Fibroblast of skin of abdomen (primary cell): ENCODE measurements around the gene KRTAP8-1. TPM values are rescaled to one million over a fixed set of nuclear protein-coding genes. Genes with fewer than 3 reads are reported as not detected.

Source experiments
- DNase-seq: peaks from one replicate; pipeline ENCODE4 v3.0.0-alpha.2; 2013
- polyA plus RNA-seq, 2 experiments: library from polyadenylated mRNA; unstranded; fragments of 120-200 nt; gene quantifications; one replicate each; pipeline ENCODE4 v1.2.1, GENCODE V29; 2013; ENCODE audit not compliant: insufficient read length in 2 of 2

KRTAP8-1 gene
- polyA plus RNA-seq (2013, experiment 1 of 2; ENCODE audit: insufficient read length), result not detected
- not detected for polyA plus RNA-seq (2013, experiment 2 of 2; ENCODE audit: insufficient read length)

- DNase-seq, result no peak
Observed at GRCh38 chr21:30813174-30813573, at the start of gene KRTAP8-1. TSS of gene KRTAP8-1 (minus strand) at chr21:30813274. CDS start at chr21:30813220, 54 bp downstream.

DNA sequence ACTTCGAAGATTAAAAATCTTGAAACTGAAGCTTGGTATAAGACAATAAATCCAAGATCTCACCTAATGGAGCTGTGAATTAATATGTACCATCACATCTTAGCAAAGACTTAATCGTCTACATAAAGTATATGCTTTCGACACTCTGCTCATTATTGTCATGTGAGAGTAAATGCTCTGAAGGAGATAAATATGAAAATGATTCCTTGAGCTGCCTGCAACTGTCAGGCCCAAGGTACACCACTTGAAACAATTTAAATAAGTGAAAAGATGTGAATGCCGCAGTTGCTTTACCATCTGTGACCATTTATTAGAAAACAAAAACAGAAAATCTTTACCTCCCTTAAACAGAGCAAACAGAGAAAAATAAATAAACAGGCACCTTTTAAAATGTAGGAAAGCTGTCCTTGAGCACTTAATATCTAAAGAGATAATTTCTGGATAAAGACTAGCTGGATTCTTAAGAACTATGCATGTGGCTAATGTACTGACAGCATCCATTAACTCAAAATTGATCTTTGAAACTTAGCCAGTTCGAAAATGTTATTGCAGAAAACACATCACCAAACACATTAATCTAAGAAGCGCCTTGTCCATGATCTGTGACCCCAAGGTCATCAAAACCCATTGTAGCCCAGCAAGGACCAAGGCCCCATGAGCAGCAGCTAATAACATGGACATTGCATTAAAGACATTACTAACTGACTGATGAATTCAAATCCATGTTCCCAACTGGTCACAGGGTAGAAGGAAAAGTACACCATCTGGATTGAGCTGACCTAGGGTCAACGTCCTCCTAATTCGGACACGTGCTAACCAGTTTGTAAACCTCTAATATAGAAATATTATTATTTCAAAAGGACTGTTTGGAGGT is 34.8 kb upstream of the KRTAP8-1 start:
- DNase-seq, result no peak

GRCh38 chr21:30842990-30843389 is 29.9 kb upstream of the KRTAP8-1 start:
- DNase-seq, result no peak

DNA sequence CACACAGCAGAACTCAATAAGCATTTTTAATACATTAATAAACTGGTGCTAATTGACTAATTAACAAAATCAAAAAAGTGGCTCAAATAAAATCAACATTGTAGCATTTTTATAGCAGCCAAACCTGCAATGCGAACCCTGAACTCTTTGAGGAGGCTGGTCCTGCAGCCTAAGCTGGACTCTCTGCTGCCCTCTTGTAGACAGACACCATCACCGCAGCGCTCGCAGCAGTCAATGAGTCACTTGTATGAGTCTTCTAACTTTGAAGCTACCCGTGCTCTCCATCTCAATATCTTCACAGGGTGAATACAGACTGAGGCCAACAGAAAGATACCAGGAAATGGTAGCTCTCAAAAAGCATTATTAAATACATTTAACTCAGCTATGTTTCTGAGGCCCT is 26.2 kb upstream of the KRTAP8-1 start:
- DNase-seq, result no peak

DNA sequence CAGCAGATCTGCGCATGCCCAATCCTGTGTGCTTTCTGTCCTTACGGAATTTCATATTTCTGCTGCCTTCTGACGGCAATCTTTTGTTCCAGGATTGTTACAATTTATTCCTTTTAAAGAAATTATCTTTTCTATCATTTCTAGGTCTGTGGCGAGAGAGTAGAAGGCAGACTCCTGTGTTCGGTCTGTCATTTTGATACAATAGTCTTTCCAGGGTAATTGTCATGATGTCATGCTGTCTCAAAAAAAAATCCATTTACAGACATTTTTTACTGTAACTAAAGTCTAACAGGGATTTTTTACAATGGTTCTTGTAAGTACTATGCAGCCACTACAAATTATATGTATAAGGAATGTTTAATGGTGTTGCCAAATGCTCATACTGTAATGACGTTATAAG is 25.5 kb upstream of the KRTAP8-1 start:
- DNase-seq, result no peak

GRCh38 chr21:30831194-30831765 is 18.2 kb upstream of the KRTAP8-1 start:
- no peak for DNase-seq

DNA sequence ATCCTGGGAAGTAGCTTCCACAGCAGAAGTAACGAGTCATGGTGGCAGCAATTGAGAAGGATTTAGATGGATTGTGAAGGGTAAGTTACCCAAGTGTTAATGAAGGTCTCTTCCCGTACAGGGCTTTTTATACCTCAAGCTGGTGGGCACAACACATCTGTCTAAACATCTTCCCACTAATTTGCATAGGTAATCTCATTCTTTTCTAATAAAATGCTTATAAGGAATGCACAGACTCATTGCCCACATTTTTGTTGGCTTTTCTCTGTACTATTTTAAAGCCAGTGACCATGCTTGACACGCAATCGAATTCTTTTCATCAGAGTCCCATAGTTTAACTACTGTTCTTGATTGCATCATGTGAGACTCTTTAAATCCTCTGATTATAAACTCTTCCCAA is 16.6 kb upstream of the KRTAP8-1 start, which contains the start of gene KRTAP7-1:
Gene KRTAP7-1, minus strand, starts transcription at position 101 of the 400 bp plus-strand sequence. Its CDS starts 61 bp downstream, at position 40.
- DNase-seq, result peak; percentile 4

- DNase-seq, result no peak
Observed at GRCh38 chr21:30818837-30819610, 6.0 kb upstream of the KRTAP8-1 start.

DNA sequence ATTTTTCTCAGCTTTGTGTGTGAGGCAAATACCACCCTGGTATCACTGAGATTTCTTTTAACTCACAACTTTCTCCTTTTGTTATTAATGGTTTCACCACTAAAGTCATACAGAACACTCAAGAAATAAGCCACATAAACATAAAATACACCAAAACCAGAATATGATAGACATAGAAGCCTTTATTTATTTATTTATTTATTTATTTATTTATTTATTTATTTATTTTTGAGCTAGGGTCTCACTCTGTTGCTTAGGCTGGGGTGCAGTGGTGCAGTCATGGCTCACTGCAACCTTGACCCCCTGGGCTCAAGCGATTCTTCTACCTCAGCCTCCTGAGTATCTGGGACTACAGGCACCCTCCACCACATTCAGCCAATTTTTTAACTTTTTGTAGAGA is 12.5 kb downstream of the KRTAP8-1 start:
- no peak for DNase-seq

GRCh38 chr21:30793581-30794314 is 19.3 kb downstream of the KRTAP8-1 start:
- no peak for DNase-seq

DNA sequence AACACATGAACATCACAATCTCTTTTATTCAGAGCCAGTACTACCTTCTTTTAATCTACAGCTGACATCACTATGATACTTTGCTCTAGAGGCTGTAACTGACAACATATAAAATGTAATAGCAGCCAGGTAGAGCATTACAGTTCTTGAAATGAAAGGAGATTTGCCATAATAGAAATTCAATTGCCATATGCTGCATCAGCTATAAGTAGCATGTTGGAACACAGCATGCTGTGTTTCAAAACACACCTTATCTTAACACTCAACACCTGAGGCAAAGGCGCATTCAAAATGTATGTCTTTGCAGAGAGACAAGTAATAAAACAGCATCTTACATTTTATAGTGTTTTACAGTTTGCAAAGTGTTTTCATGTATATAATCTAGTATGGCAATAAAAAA is 33.8 kb downstream of the KRTAP8-1 start:
- no peak for DNase-seq

DNA sequence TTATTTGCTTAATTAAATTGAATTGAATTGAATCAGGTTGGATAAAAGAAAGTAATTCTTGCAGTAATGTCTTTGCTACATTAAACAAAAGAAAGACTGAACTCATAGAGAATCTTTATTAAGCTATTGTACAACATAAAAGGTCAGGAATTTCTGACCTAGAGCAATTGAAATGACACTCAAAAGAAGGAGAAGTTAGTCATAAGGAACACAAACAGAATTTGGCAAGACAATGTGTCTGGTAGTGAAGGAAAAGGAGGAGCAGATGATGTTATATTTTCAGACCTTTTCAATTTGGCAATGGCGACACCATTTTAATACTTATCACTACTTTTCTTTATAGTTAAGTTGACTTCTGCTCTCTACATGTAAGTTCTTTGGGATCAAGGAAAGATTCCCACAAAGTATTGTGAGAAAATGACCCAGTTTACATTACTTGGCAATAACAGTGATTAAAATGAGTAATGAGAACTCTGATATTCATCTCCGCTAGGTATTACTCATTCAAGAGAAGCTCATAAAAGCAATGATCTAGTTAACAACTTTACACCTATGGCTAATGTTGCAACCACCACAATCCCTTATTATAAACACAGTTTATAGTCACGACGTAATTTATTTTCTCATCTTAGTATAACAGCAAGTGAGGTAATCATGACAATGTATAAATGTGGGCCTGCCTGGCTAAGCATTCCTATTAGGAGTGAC is 43.2 kb downstream of the KRTAP8-1 start:
- no peak for DNase-seq
